Brain microvascular endothelial cell (primary cell): Measurements from ENCODE around the gene EPHB4.

Experiments
- DNase-seq: peaks from one replicate; pipeline ENCODE4 v3.0.0-alpha.2; 2020
- H3K27ac ChIP-seq: fragments of 250-450 bp; sonication (Bioruptor Pico); 2 replicates; pipeline ENCODE4 v1.5.1; 2020; ENCODE audit warnings: mild to moderate bottlenecking, moderate library complexity
- H3K27me3 ChIP-seq: fragments of 250-450 bp; sonication (Bioruptor Pico); replicated peaks from 2 replicates; pipeline ENCODE4 v1.5.1; 2020; ENCODE audit warnings: mild to moderate bottlenecking
- H3K36me3 ChIP-seq: fragments of 250-450 bp; sonication (Bioruptor Pico); replicated peaks from 2 replicates; pipeline ENCODE4 v1.5.1; 2020; ENCODE audit warnings: mild to moderate bottlenecking
- H3K4me3 ChIP-seq: 2 replicates; pipeline ENCODE4 v1.5.1; 2011; ENCODE audit warnings: low read depth, mild to moderate bottlenecking, control low read depth, low read length, moderate library complexity
- in situ Hi-C: cut with HindIII; loops from 2 replicates; pipeline ENCODE4 v1.10.0; 2017; ENCODE audit warnings: low sequenced_read_pairs, low pct_ligation_motif_present
- TF ChIP-seq, protein P1 (sequence below): IDR thresholded peaks from 2 replicates; pipeline ENCODE4 v1.5.1; 2011; ENCODE audit warnings: low read depth, mild to moderate bottlenecking, moderate library complexity, low read length, control low read depth, inconsistent platforms; ENCODE audit errors: missing control alignments

The EPHB4 gene

DNA sequence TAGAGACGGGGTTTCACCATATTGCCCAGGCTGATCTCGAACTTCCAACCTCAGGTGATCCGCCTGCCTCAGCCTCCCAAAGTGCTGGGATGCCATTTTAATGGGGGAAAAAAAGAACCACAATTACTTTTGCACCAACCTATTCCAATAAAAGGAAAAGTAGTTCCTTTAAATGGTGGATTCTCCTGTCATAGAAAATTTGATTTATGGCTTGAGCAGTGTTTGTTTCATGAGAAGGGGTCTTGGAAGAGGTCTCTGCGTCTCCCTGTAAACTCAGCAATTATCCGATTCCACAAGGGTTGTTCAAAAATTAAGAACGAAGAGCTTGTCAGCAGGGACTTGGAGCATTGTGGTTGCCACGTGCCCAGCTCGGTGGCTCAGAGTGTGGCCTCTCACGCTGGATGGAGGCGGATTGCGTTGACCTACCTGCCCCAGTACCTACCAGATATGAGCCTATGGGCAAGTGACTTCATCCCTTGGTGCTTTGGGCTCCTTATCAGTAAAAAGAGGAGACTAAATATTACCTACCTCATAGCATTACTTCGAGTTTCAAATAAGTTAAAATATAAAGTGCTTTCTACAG, 37.0 kb upstream of the EPHB4 start:
- no peak overlapping the region for H3K27ac ChIP-seq
- no peak overlapping the region for H3K4me3 ChIP-seq
- H3K36me3 ChIP-seq: peaks cover 11% of the 10 kb centered on the region
- H3K27me3 ChIP-seq: no peaks in the 10 kb centered on the region
- no peak for DNase-seq
- in situ Hi-C loops: no loop called here
- TF ChIP-seq, protein P1, sequence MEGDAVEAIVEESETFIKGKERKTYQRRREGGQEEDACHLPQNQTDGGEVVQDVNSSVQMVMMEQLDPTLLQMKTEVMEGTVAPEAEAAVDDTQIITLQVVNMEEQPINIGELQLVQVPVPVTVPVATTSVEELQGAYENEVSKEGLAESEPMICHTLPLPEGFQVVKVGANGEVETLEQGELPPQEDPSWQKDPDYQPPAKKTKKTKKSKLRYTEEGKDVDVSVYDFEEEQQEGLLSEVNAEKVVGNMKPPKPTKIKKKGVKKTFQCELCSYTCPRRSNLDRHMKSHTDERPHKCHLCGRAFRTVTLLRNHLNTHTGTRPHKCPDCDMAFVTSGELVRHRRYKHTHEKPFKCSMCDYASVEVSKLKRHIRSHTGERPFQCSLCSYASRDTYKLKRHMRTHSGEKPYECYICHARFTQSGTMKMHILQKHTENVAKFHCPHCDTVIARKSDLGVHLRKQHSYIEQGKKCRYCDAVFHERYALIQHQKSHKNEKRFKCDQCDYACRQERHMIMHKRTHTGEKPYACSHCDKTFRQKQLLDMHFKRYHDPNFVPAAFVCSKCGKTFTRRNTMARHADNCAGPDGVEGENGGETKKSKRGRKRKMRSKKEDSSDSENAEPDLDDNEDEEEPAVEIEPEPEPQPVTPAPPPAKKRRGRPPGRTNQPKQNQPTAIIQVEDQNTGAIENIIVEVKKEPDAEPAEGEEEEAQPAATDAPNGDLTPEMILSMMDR: no peak

DNA sequence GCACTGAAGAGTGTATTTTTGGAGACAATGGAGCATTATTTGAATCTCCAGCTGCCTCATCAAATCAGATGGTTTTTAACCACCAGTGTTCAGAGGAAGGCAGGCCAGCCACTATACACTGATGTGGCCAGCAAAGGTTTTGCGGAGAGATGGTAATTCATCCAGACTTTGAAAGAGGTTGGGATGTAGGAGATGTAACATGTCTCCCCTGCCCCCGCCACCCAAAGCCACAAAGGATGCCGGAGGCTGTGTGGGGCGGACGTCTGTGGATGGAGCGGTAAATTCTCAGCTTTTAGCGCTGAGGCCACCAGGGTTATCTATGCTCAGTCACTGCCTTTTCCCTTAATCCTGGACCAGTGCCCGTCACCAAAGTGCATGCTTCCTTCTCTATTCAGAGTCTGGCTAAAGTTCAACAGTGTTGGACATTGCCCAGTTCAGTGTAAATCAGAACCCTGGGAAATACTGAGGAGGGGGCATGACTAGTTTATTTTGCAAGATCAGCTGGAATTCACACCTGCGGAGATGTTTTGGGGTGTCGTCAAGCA, 36.2 kb upstream of the EPHB4 start:
- no peak for DNase-seq
- in situ Hi-C loops: no loop called here
- H3K27me3 ChIP-seq: no peaks in the 10 kb centered on the region
- H3K36me3 ChIP-seq: peaks cover 8% of the 10 kb centered on the region
- no peak overlapping the region for H3K27ac ChIP-seq
- H3K4me3 ChIP-seq: no peak overlapping the region
- TF ChIP-seq, protein P1: no peak

DNA sequence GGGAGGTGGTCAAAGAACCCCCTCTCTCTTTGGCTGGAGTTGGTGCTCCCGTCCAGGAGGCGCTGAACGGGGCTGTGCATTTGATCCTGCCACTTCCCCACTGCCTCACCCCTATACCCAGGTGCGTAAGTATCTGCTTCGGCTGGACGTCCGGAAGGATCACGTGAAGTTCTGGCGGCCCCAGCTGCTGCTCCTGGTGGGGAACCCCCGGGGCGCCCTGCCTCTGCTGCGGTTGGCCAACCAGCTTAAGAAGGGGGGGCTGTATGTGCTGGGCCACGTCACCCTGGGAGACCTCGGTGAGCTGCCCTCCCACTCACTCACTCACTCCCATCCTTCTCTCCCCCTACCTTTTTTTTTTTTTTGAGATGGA, 34.3 kb upstream of the EPHB4 start:
- TF ChIP-seq, protein P1: no peak
- in situ Hi-C loops: no loop called here
- Histone ChIP-seq H3K27ac (no peak overlapping the region), H3K36me3 (peaks cover 8% of the 10 kb centered on the region), H3K4me3 (no peak overlapping the region), H3K27me3 (no peaks in the 10 kb centered on the region)
- no peak for DNase-seq

DNA sequence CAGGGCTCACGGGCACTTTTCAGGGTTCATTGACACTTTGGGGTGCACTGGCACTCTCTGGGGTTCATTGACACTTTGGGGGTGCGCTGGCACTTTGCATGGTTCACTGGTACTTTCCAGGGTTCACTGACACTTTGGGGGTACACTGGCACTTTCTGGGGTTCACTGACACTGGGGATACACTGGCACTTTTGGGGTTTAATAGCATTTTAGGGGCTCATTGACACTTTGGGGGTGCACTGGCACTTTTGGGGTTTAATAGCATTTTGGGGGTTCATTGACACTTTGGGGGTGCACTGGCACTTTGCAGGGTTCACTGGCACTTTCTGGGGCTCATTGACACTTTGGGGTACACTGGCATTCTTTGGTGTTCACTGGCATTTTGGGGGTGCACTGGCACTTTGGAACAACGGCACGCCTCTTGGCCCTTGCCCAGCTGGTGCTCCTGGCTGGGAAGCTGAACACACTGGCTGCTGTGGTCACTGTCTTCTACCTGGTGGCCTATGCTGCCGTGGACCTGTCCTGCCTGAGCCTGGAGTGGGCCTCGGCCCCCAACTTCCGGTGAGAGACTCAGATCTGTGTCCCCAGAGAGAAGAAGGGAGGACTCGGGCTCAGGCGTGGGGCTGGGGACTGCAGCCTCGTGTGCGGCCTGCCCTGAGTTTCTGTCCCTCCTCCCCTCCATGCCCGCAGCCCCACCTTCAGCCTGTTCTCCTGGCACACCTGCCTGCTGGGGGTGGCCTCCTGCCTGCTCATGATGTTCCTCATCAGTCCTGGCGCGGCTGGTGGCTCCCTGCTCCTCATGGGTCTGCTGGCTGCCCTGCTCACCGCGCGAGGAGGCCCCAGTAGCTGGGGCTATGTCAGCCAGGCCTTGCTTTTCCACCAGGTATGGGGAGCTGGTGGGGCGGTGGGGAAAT, 33.6 kb upstream of the EPHB4 start:
- no peak for DNase-seq
- H3K27me3 ChIP-seq: no peaks in the 10 kb centered on the region
- H3K36me3 ChIP-seq: peaks cover 8% of the 10 kb centered on the region
- no peak overlapping the region for H3K27ac ChIP-seq
- TF ChIP-seq, protein P1: no peak
- in situ Hi-C loops: no loop called here
- H3K4me3 ChIP-seq: no peak overlapping the region

DNA sequence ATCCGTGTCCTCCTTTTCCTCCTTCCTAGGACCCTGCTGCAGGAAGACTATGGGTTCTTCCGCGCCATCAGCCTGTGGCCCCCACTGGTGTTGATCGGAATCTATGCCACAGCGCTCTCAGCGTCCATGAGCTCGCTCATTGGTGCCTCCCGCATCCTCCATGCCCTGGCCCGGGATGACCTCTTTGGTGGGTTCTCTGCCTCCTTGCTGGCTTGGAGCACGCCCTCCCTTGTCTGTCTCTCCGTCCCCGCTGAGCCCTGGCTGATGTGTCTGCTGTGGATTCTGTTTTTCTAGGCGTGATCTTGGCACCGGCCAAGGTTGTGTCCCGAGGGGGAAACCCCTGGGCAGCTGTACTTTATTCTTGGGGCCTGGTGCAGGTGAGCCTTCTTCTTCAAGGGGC, 32.5 kb upstream of the EPHB4 start:
- Histone ChIP-seq H3K4me3 (no peak overlapping the region), H3K27ac (no peak overlapping the region), H3K27me3 (no peaks in the 10 kb centered on the region), H3K36me3 (peaks cover 8% of the 10 kb centered on the region)
- in situ Hi-C loops: no loop called here
- no peak for DNase-seq
- TF ChIP-seq, protein P1: no peak
